Measurements from ENCODE around the gene WDFY1. TPM values are rescaled to one million over a fixed set of nuclear protein-coding genes. Genes with fewer than 3 reads are reported as not detected.

The WDFY1 gene
- total and polyA plus RNA-seq, 2 donors (not counting 3 experiments of a cell fraction or from before 2014, with no cell fraction given): 54.7 to 68.7 TPM

DNA sequence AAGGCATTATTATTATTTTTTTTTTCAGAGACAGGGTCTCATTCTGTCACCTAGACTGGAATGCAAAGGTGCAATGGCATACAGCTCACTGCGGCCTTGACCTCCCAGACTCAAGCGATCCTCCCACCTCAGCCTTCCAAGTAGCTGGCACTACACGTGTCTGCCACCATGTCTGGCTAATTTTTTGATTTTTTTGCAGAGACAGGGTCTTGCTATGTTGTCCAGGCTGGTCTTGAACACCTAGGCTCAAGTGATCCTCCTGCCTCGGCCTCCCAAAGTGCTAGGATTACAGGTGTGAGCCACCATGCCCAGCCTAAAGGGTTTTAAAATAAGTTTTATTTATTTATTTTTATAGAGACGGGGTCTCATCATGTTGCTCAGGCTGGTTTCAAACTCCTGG is 62.4 kb downstream of the WDFY1 start:
- no peak for TF ChIP-seq GATA2 (IDR thresholded peaks at IDR 0.05; ENCODE audit: insufficient read depth, insufficient read length, low read depth, low read length)
- no peak for TF ChIP-seq POLR2A (IDR thresholded peaks at IDR 0.05; ENCODE audit: low read depth, low read length)
- TF ChIP-seq MAX (IDR thresholded peaks at IDR 0.05; ENCODE audit: insufficient read depth, insufficient read length): no peak
- TF ChIP-seq EZH2 (IDR thresholded peaks at IDR 0.05; ENCODE audit: borderline replicate concordance, low read depth, low read length, severe bottlenecking): no peak
- TF ChIP-seq JUN (IDR thresholded peaks at IDR 0.05; ENCODE audit: borderline replicate concordance, insufficient read depth, insufficient read length, low read depth): no peak
- no peak for TF ChIP-seq POLR2AphosphoS5 (IDR thresholded peaks at IDR 0.05; ENCODE audit: insufficient read depth, low read depth, low read length)
- no peak for TF ChIP-seq MYC (IDR thresholded peaks at IDR 0.05; ENCODE audit: low read depth, low read length)
- TF ChIP-seq FOS (IDR thresholded peaks at IDR 0.05; ENCODE audit: borderline replicate concordance, insufficient read depth, low read length): no peak
- TF ChIP-seq, protein P1, sequence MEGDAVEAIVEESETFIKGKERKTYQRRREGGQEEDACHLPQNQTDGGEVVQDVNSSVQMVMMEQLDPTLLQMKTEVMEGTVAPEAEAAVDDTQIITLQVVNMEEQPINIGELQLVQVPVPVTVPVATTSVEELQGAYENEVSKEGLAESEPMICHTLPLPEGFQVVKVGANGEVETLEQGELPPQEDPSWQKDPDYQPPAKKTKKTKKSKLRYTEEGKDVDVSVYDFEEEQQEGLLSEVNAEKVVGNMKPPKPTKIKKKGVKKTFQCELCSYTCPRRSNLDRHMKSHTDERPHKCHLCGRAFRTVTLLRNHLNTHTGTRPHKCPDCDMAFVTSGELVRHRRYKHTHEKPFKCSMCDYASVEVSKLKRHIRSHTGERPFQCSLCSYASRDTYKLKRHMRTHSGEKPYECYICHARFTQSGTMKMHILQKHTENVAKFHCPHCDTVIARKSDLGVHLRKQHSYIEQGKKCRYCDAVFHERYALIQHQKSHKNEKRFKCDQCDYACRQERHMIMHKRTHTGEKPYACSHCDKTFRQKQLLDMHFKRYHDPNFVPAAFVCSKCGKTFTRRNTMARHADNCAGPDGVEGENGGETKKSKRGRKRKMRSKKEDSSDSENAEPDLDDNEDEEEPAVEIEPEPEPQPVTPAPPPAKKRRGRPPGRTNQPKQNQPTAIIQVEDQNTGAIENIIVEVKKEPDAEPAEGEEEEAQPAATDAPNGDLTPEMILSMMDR (IDR thresholded peaks at IDR 0.05; ENCODE audit: extremely low read depth in 1 of 2, insufficient read depth in 1 of 2, low read depth in 1 of 2, low read length in 2 of 2): no peak
- Histone ChIP-seq H3K36me3 (ENCODE audit: control insufficient read depth in 2 of 2, extremely low read depth in 1 of 2, insufficient read depth in 2 of 2, low read length in 2 of 2) (peaks cover 22 to 33% of the 10 kb centered on the region in 2 experiments), H3K9me1 (replicated peaks; ENCODE audit: control insufficient read depth, extremely low read depth, insufficient read depth, low read length) (no peaks in the 10 kb centered on the region), H4K20me1 (replicated peaks; ENCODE audit: control insufficient read depth, extremely low read depth, insufficient read depth, low read length) (no peaks in the 10 kb centered on the region), H3K9ac (replicated peaks; ENCODE audit: extremely low read depth, insufficient read depth, low read length) (no peak overlapping the region), H3K79me2 (ENCODE audit: control insufficient read depth, insufficient read depth, low read length) (no peaks in the 10 kb centered on the region), H3K27ac (ENCODE audit: insufficient read depth, low read depth, low read length) (no peak overlapping the region), H3K27me3 (ENCODE audit: control insufficient read depth in 2 of 2, insufficient read depth in 2 of 2, low read length in 2 of 2) (no peaks in the 10 kb centered on the region), H3K4me3 (replicated peaks in 1 of 3; ENCODE audit: insufficient read depth in 1 of 3, low read depth in 1 of 3, low read length in 3 of 3) (no peak overlapping the region), H3K4me2 (ENCODE audit: insufficient read depth, low read length) (no peak overlapping the region), H3K9me3 (replicated peaks; ENCODE audit: control insufficient read depth, insufficient read depth, low read length) (no peaks in the 10 kb centered on the region), H3K4me1 (ENCODE audit: control insufficient read depth, extremely low read depth, insufficient read depth, low read length) (no peaks in the 10 kb centered on the region), H2AFZ (ENCODE audit: low read depth, low read length) (no peak overlapping the region)
- BruUV-seq (replicated peaks): no TSS peak
- ChIA-PET CTCF (no interaction called here), POLR2A (interaction anchor here (0.5 kb wide), 1 partner anchor 45 kb away, joined by 5 read pairs; no protein-coding TSS in a partner anchor)
- FAIRE-seq (no peak), DNase-seq (ENCODE audit: low read depth, low spot score) (no peak)
- dilution Hi-C loops (cut with MboI; ENCODE audit: extremely low pct_ligation_motif_present, low sequenced_read_pairs): no loop called here
- intact Hi-C loops (cut with micrococcal nuclease): no loop called here

Measured in endothelial cell of umbilical vein (primary cell).